ENCODE data around the gene CCZ1B. TPM values are rescaled to one million over a fixed set of nuclear protein-coding genes. Genes with fewer than 3 reads are reported as not detected.
"Not testable (repeated sequence)": the region's sequence is repeated elsewhere in the genome, so short reads cannot be mapped to it uniquely, and the experiment has no call there.

CCZ1B gene
- 10 to 100 TPM in 2 of 4 donors, 1 to 10 TPM in 2; 7.6 to 23.3 (median 13.2) TPM for total RNA-seq

- Histone ChIP-seq H3K36me3 (peaks cover 0 to 11% of the 10 kb centered on the region in 2 donors), H3K27ac (peak within 1 kb of the TSS; percentile 60 to 81 (median 69)), H3K4me3 (peak within 1 kb of the TSS; percentile 69 to 87 (median 77))
- H3K4me1 ChIP-seq; H3K27me3 ChIP-seq; in situ Hi-C loops (cut with MboI; ENCODE audit: low sequenced_read_pairs in 4 of 4); H3K9me3 ChIP-seq; intact Hi-C loops (cut with DNase I; ENCODE audit: low total_unique reads): not testable (repeated sequence)
- peak; percentile 78 to 87 for ATAC-seq
- peak; percentile 27 to 66 for DNase-seq
Observed at GRCh38 chr7:6826151-6826550, at the start of gene CCZ1B. CCZ1B (minus strand) TSS chr7:6826275; CDS start chr7:6826197, 78 bp downstream.

GRCh38 chr7:6875022-6875421 lies 48.9 kb upstream of the CCZ1B start:
- H3K27me3 ChIP-seq; H3K27ac ChIP-seq; in situ Hi-C loops (cut with MboI; ENCODE audit: low sequenced_read_pairs in 4 of 4); H3K4me3 ChIP-seq; H3K36me3 ChIP-seq; H3K9me3 ChIP-seq; ATAC-seq; DNase-seq; H3K4me1 ChIP-seq; intact Hi-C loops (cut with DNase I; ENCODE audit: low total_unique reads): not testable (repeated sequence)

GRCh38 chr7:6872246-6872945 lies 46.3 kb upstream of the CCZ1B start:
- H3K36me3 ChIP-seq; H3K4me1 ChIP-seq; H3K27ac ChIP-seq; H3K9me3 ChIP-seq; H3K27me3 ChIP-seq; H3K4me3 ChIP-seq; intact Hi-C loops (cut with DNase I; ENCODE audit: low total_unique reads); ATAC-seq; DNase-seq; in situ Hi-C loops (cut with MboI; ENCODE audit: low sequenced_read_pairs in 4 of 4): not testable (repeated sequence)

- ATAC-seq; H3K4me3 ChIP-seq; H3K27me3 ChIP-seq; H3K27ac ChIP-seq; DNase-seq; H3K4me1 ChIP-seq; in situ Hi-C loops (cut with MboI; ENCODE audit: low sequenced_read_pairs in 4 of 4); intact Hi-C loops (cut with DNase I; ENCODE audit: low total_unique reads); H3K9me3 ChIP-seq; H3K36me3 ChIP-seq: not testable (repeated sequence)
Observed at GRCh38 chr7:6871421-6872144, 45.5 kb upstream of the CCZ1B start.

- intact Hi-C loops (cut with DNase I; ENCODE audit: low total_unique reads): not testable (repeated sequence)
Observed at GRCh38 chr7:6864751-6865150, 38.7 kb upstream of the CCZ1B start.

GRCh38 chr7:6864188-6864587 lies 38.1 kb upstream of the CCZ1B start:
- H3K27ac ChIP-seq; in situ Hi-C loops (cut with MboI; ENCODE audit: low sequenced_read_pairs in 4 of 4); H3K27me3 ChIP-seq; DNase-seq; intact Hi-C loops (cut with DNase I; ENCODE audit: low total_unique reads); H3K9me3 ChIP-seq; H3K4me1 ChIP-seq; H3K36me3 ChIP-seq; ATAC-seq; H3K4me3 ChIP-seq: not testable (repeated sequence)

More at GRCh38 chr7:6864751-6865150, 38.7 kb upstream of the CCZ1B start:
- H3K27me3 ChIP-seq; H3K4me3 ChIP-seq; ATAC-seq; H3K27ac ChIP-seq; H3K9me3 ChIP-seq; DNase-seq; H3K4me1 ChIP-seq; in situ Hi-C loops (cut with MboI; ENCODE audit: low sequenced_read_pairs in 4 of 4); H3K36me3 ChIP-seq: not testable (repeated sequence)

- H3K27ac ChIP-seq; H3K27me3 ChIP-seq; in situ Hi-C loops (cut with MboI; ENCODE audit: low sequenced_read_pairs in 4 of 4); H3K4me1 ChIP-seq; ATAC-seq; H3K4me3 ChIP-seq; H3K36me3 ChIP-seq; H3K9me3 ChIP-seq; intact Hi-C loops (cut with DNase I; ENCODE audit: low total_unique reads); DNase-seq: not testable (repeated sequence)
Observed at GRCh38 chr7:6862876-6863275, 36.8 kb upstream of the CCZ1B start.

- peak; percentile 26 to 35 for DNase-seq
- H3K4me1 ChIP-seq; intact Hi-C loops (cut with DNase I; ENCODE audit: low total_unique reads); H3K36me3 ChIP-seq; H3K9me3 ChIP-seq; H3K4me3 ChIP-seq; in situ Hi-C loops (cut with MboI; ENCODE audit: low sequenced_read_pairs in 4 of 4); ATAC-seq; H3K27ac ChIP-seq: not testable (repeated sequence)
- peak in 4 of 5 experiments; percentile 45 to 71 (median 62) for TF ChIP-seq CTCF (IDR thresholded peaks at IDR 0.05 in 4 of 5, conservative IDR thresholded peaks at IDR 0.05 in 1 of 5)
- peaks cover 0 to 13% (median 0%) of the 10 kb centered on the region in 3 donors for H3K27me3 ChIP-seq
Observed at GRCh38 chr7:6857721-6858314, 31.7 kb upstream of the CCZ1B start.

GRCh38 chr7:6855563-6856131 lies 29.6 kb upstream of the CCZ1B start:
- ATAC-seq; DNase-seq; H3K4me1 ChIP-seq; H3K27ac ChIP-seq; in situ Hi-C loops (cut with MboI; ENCODE audit: low sequenced_read_pairs in 4 of 4); H3K36me3 ChIP-seq; intact Hi-C loops (cut with DNase I; ENCODE audit: low total_unique reads); H3K9me3 ChIP-seq: not testable (repeated sequence)
- peaks cover 0 to 13% (median 0%) of the 10 kb centered on the region in 3 donors for H3K27me3 ChIP-seq
- H3K4me3 ChIP-seq: peak overlapping the region in 1 of 4 donors; percentile 33

All from gastrocnemius medialis (tissue), 4 donors.